Astrocyte of the hippocampus (primary cell): ENCODE data around the gene CATSPER4.
"Not testable (repeated sequence)": the region's sequence is repeated elsewhere in the genome, so short reads cannot be mapped to it uniquely, and the experiment has no call there.

Experiments
- DNase-seq: peaks from one replicate; pipeline ENCODE4 v3.0.0; 2011; ENCODE audit warnings: low read depth, low spot score

Gene CATSPER4

DNA sequence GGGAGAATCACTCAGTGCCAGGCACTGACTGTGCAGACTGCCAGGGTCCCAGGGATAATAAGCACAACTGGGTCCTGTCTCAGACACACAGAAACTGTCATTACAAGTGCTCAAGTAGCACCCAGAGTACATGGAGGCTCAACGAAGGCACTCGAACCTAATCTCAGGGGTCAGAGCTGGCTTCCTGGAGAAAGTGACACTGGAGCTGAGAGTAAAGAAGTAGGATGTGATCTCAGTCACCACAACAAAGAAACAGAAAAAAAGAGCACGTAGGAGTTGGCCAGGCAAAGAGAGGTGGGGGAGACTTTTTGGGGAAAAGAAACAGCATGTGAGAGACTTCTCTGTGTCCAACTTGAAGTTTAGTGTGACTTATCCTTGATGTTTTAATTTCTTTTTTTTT lies 1.3 kb downstream of the CATSPER4 start:
- no peak for DNase-seq

DNA sequence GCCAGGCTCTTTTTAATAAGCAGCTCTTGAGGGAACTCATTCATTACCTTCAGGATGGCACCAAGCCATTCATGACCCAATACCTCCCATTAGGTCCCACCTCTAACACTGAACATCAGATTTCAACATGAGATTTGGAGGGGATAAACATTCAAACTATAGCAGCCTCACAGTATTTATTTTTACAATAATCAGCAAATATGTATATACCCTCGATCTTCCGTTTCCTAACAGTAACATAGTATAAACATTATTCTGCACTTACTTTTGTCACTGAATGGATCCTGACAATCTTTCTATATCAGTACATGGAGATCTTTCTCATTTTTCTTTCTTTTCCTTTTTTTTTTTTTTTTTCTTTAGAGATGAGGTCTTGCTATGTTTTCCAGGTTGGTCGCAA lies 5.4 kb downstream of the CATSPER4 start:
- no peak for DNase-seq

DNA sequence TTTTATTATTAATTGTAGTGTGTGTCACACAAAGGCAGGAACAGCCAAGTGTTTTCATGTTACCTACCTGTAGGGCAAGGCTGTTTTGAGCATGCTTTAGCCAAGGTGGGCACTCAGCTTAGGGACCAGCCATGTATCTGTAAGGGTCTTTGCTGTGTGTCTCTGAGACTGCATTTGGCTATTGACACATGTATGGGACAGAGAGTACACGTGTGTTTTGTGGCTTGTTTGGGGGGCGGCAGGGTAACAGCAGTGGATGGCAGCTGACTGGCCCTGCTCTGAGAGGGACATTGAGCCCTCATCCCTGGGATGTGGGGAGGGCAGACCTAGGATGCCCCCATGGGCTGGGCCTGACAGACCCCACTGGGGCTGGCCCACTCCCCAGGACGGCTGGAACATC lies 6.9 kb downstream of the CATSPER4 start:
- DNase-seq: no peak

GRCh38 chr1:26197813-26198212 lies 7.4 kb downstream of the CATSPER4 start:
- no peak for DNase-seq

- DNase-seq: no peak
Measured at GRCh38 chr1:26200413-26200812, 10.0 kb downstream of the CATSPER4 start.

DNA sequence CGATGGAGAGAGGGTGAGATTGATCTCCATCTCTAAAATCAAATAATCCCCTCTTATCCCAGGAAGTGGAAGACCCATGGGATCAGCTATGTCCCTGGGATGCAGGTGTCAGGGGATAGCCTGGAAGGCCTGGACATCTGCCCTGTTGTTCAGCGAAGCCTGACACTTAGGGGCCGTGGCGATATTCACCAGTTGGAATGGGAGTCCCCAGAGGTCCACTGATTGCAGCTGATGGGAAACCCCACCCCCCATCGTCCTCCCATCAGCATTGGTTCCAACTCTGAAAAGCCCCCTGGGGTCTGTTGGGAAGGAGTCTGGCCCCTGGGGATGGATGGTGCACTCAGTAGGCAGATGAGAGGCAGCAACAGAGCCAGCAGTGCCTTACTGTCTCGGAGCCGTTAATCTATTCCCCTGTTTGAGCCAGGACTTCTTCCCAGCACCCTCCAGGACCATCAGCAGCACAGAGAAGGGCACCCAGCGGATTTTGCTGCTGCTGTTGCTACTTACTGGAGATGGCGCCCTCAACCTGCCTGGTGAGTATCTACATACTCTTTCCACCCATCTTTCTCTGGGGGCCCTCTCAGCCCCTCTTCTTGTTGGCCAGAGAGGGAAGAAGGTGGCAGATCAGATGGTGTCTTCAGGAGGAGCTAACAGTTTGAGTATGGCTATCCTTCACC lies 13.4 kb downstream of the CATSPER4 start:
- DNase-seq: no peak

DNA sequence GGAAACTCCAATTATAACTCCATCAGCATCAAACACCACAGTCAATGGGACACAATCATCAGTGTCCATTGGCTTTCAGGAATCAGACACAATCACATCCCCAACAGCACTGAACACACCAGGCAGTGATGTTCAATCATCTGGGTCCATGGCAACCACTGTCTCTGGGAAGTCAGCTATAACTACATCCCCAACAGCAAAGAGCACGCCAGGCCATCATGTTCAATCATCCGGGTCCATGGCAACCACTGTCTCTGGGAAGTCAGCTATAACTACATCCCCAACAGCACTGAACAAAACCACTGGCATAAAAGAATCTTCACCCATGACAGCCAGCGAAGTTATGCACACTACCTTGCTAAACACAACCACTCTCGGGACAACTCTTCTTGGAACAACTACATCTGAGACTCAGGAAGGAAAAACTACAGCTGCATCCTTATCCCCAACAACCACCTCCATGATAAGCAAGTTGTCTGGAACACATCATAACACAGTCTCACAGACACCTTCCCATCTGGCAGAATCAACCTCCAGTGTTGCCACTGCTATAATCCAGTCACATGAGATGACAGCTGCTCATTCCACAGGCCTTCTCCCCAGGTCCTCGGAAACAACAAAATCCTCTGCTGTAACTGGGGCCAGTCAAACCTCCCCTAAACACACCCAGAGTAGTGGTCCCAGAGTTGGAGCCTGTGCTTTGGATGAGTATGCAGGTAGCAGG lies 19.9 kb downstream of the CATSPER4 start:
- DNase-seq: no peak

DNA sequence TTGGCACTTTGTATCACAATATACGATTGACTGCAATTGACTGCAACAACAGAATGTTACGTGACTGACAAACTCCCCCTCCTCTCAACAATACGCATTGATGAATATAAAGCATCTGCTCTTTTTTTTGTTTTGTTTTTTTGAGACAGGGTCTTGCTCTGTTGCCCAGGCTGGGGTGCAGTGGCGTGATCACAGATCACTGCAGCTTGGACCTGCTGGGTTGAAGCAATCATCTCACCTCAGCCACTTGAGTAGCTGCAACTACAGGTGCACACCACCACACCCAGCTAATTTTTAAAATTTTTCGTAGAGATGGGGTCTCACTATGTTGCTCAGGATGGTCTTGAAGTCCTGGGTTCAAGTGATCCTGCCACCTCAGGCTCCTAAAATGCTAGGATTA lies 22.3 kb downstream of the CATSPER4 start:
- no peak for DNase-seq

- DNase-seq: no peak
Measured at GRCh38 chr1:26213335-26213905, 23.0 kb downstream of the CATSPER4 start.

DNA sequence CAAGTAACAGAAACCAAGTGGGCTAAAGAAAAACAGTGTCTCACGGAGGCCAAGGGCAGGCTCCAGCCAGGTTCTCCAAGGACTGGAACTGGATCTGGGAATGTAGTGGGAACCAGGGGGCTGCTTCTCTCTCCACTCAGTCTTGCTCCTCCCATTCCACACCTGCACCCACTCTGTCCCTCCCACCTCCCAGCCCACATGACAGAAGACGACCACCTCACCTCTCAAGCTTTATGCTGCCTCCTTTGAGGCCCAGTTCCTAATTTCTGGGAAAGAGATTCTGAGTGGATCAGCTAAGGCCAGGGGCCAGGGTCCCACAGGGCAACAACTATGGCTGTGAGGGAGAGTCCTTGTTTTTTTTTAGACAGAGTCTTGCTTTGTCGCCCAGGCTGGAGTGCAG lies 24.8 kb downstream of the CATSPER4 start:
- DNase-seq: no peak

- peak; percentile 14 for DNase-seq
Measured at GRCh38 chr1:26218906-26219494, 28.6 kb downstream of the CATSPER4 start.

DNA sequence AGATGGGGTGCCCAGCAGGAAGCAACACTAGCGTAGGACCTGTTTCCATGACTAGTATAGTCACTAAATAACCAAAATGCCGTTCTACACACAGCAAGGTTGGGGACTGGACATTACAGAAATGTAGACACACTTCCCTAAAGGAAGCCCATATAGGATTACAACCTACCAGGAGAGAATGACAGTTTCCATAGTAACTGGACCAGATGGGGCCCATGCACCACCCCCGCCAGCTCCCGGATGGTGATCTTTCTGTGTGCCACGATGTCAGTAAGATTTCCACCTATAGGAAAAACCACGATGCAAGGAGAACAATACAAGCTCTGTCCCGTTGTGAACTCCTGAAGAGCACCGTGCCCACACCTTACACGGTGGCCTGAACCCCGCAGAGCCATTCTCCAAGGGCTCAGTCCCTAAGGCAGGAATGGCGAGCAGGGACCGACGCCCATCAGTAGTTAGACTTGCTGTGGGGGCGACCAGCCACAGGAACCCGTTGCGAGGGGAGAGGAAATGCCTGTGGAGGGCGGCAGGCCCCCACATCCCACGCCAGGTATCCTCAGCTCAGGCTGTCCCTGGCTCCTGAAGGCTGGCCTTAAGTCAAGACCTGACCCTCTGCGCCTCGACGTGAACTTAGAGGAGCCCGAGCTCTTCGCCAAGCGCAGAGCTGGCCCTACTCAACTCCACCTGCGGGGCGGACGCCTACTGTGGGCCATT lies 30.0 kb downstream of the CATSPER4 start:
- no peak for DNase-seq

GRCh38 chr1:26221094-26221493 lies 30.7 kb downstream of the CATSPER4 start:
- no peak for DNase-seq

DNA sequence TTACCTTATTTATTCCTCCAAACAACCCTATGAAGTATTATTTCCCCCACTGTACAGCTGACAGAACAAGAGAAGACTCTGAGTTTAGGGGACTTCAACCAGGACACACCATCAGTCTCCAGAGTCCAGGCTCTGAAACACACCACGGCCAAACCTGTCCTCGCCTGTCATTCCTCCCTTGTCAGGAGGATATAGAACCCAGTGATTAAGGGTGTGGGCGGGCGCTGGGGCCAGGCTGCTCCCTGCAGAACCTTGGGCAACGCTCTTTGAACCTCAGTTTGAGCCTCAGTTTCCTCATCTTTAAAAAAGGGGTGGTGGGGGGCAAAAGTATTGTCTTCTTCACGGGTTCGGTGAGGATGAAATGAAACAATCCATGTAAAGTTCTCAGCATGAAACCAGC lies 34.2 kb downstream of the CATSPER4 start:
- DNase-seq: no peak

DNA sequence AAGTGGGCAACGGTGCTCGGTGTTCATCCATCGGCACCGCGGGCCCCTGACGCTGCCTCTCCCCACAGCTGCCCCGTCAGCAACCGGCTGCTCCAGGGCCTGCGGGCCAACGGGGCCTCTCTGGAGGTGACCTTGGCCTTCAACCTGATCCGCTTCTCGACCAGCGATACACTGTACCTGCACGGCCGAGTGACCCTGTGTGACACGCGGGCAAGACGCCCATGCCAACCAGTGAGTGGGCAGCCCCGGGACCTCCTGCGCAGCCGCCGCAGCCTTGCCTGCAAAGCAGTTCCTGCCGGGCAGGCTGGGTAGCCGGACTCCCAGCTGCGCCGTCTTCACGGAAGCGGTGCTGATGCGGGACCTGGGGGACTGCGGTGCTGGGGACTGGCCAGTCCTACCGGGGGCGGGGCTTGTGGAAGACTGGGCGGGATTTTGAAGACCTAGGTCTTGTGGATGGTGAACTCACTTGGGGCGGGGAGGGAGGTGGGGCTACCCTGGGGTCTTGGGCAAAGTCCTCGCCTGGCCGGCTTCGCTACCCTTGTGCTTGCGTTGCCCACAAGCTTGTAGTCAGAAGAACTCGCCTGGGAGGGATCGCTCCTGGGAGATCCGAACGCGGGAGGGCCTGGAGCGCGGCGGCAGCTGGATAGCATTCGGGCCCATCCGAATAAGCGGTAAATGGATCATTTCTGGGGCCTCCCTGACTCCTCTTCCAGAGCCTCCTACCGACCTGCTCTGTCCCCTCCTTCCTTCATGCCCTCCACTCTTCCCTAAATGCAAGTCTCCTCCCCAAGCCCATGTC lies 34.8 kb downstream of the CATSPER4 start:
- DNase-seq: peak; percentile 60

DNA sequence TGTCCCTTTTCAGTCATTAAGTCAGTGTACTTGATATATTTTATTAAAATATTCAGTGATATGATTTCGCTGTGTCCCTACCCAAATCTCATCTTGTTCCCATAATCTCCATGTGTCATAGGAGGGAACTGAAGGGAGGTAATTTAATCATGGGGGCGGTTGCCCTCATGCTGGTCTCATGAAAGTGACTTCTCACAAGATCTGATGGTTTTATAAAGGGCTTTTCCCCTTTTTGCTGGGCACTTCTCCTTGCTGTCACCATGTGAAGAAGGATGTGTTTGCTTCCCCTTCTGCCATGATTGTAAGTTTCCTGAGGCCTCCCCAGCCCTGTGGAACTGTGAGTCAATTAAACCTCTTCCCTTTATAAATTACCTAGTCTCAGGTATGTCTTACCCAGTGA lies 40.3 kb downstream of the CATSPER4 start:
- not testable (repeated sequence) for DNase-seq

GRCh38 chr1:26233903-26234643 lies 43.7 kb downstream of the CATSPER4 start, which contains the start of gene CEP85:
TSS of gene CEP85 (plus strand) at chr1:26234200. CDS start at chr1:26239784, 5,584 bp downstream.
- DNase-seq: peak; percentile 99

DNA sequence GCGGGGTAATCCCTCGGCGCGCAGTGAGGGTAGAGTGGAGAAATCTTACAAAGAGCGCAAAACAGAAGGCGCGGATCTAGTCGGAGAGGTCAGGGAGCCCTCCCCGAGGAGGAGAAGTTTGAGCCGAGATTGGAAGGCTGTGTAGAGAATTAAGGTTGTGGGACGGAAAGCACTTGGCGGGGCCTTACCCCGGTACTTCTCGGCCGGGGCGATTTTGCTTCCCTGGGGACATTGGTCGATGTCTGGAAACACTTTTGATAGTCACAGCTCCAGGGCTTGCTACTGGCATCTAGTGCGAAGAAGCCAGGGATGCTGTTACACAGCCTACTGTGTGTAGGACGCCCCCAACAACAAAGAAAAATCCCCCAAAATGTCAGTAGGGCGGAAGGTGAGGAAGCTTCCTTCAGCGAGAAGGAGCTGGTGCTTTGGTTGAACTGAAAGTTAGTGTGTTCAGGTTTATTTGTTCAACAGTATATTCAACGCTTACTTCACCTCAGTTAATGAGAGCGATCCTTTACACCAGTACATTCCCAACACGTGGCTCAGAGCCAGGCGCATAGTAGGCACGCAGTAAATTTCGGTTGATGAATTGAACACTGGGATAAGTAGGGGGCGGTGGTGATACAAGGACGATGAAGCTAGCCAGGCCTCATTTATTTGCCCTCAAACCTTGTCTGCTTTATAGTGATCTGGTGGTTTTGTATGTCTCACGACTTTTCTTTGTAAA lies 44.4 kb downstream of the CATSPER4 start:
- DNase-seq: peak; percentile 50

DNA sequence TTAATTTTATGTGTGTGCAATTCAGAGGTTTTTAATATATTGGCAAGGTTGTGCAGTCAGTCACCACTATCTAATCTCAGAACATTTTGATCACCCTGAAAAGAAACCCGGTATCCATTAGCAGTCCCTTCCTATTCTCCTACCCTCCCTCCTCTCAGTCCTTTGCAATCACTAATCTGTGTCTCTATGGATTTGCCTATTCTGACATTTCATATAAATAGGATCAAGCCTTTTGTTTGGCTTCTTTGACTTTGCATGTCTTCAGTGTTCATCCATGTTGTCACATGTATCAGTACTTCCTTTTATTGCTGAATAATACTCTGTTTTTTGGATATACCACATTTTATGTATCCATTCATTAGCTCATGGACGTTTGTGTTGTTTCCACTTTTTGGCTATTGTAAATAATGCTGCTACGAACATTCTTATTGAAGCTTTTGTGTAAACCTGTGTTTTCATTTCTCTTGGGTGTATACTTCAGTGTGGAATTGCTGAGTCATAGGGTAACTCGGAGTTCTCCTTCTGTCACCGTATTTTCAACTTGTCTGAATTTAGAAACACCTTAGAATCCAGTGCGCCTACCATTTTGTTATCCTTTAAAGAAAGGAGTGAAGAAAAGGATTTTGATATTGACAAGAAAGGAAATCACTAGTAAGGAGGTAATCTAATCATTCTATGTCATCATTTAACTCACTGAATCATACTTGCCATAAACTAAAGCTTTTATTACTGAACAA lies 47.0 kb downstream of the CATSPER4 start:
- peak; percentile 67 for DNase-seq
